ENCODE measurements around the gene TMEM101. TPM values are rescaled to one million over a fixed set of nuclear protein-coding genes. Genes with fewer than 3 reads are reported as not detected.
A peak's percentile ranks its signal among the peaks of the same experiment; 100 is the strongest.

The TMEM101 gene
- total and polyA plus RNA-seq, 2 of the 8 experiments (the other 6 are each of a cell fraction or from before 2014, with no cell fraction given): 16.1 to 44.7 TPM

DNA sequence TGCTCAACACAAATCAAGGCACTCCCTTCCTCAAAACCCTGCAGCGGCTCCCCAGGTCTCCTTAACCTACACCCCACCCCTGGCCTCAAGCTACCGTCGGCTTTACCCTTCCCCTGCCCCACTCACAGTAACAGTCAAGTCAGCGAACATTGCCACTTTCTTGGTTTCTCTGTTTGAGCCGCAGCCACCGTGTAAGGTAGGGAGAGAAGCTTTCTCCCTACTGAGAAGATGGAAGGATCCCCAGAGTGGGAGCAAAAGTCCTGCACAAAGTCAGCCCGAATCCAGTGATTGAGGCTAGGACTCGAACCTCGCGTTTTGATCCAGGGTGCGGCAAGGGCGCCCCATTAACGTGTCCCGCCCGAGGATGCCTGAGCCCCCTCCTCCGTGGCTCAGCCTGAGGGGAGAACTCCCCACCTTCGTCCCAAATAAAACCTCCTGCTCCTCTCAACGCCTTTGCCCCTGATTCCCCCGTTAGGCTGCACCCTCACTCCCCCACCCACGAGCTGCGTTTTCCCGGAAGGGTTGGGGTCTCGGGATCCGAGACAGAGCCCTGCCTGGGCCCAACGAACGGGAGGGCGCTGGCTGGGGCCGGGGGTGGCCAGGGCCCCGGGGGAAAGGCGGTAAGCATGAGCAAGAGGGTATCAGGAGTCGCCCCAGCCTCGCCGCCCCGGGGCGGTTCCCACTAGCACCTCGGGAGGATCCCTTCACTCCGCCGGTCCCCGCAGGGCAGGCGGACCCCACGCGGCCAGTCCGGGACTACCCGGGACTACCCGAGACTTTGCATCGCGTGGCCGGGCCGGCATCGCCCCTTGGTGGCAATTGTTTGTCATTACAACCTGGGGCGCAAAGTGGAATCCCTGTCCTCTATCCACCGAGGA lies 20.3 kb downstream of the TMEM101 start (continued):
- TF ChIP-seq TBP (IDR thresholded peaks at IDR 0.05; ENCODE audit: low read depth, low read length) (no peak), ASH2L (IDR thresholded peaks at IDR 0.05; ENCODE audit: low read length) (peak; percentile 65), HDAC6 (IDR thresholded peaks at IDR 0.05; ENCODE audit: low read depth, low read length) (no peak), CBX5 (IDR thresholded peaks at IDR 0.05; ENCODE audit: low read depth, low read length) (no peak), HDAC2 (IDR thresholded peaks at IDR 0.05; ENCODE audit: borderline replicate concordance in 1 of 2, low read depth in 2 of 2, low read length in 2 of 2) (peak; percentile 47 to 68; a peak in 1 of 4 replicates), SUZ12 (IDR thresholded peaks at IDR 0.05; ENCODE audit: low read length) (peak; percentile 39; the same call in 1 of the 2 replicates), FOSL1 (IDR thresholded peaks at IDR 0.05; ENCODE audit: insufficient read depth, low read depth, low read length) (no peak)
- TF ChIP-seq, protein P1, sequence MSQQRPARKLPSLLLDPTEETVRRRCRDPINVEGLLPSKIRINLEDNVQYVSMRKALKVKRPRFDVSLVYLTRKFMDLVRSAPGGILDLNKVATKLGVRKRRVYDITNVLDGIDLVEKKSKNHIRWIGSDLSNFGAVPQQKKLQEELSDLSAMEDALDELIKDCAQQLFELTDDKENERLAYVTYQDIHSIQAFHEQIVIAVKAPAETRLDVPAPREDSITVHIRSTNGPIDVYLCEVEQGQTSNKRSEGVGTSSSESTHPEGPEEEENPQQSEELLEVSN (IDR thresholded peaks at IDR 0.05): peak; percentile 28; the same call in 1 of the 2 replicates
- TF ChIP-seq, protein P2, sequence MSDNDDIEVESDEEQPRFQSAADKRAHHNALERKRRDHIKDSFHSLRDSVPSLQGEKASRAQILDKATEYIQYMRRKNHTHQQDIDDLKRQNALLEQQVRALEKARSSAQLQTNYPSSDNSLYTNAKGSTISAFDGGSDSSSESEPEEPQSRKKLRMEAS (IDR thresholded peaks at IDR 0.05): peak; percentile 54; the same call in 1 of the 2 replicates

Measured in H1 (cell line).